Activated CD4-positive, alpha-beta T cell treated with anti-CD3 and anti-CD28 coated beads, Interleukin-2, Interleukin-4, amounts not matched to agents 100 ng/mL and 50 ng/mL, durations not matched to agents 16 hours and 8 hours (primary cell): Measurements from ENCODE around the gene PLXNA2.

Source experiments
- DNase-seq: peaks from one replicate; pipeline ENCODE4 v3.0.0-alpha.2; 2020; ENCODE audit warnings: low spot score

The PLXNA2 gene

GRCh38 chr1:208206092-208206698 is 38.0 kb downstream of the PLXNA2 start:
- no peak for DNase-seq

GRCh38 chr1:208205216-208206013 is 38.8 kb downstream of the PLXNA2 start:
- no peak for DNase-seq

GRCh38 chr1:208204779-208205178 is 39.4 kb downstream of the PLXNA2 start:
- DNase-seq, result no peak

DNA sequence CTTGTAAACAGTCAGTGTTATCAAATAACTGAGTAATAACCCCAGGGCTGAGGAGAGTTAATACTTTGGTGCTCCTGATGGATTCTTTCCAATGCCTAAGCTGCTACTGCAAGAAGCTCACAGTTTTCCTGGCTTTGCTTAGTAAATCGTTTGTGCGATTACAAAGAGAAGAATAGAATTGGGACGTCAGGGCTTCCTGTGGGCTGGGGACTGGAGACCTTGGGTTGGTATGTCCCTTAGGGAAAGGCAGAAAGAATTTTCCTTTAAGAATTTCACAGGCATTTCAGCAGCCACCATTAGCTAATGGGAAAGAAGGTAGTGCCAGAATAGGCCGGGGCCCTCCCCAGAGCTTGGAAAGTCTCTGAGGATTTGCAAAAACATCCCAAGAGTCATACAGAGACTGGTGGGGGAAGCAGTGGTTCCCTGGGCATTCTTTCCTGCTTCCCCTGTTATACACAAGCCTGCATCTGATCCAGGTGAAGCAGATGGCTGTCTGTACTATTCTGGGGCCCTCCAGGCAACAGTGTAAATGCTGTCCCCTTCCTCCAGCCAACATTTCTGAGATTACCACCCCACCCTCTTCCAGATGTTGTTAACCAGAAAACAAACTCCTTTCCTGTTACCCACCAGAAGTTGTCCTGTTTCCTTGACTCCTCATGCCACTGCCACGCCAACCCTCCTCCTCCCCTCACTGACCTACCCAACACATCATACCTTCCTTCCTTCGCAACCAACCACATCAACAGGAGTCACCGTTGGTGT is 40.2 kb downstream of the PLXNA2 start:
- no peak for DNase-seq

GRCh38 chr1:208203127-208203847 is 40.9 kb downstream of the PLXNA2 start:
- no peak for DNase-seq

- DNase-seq, result no peak
Measured at GRCh38 chr1:208202333-208202995, 41.7 kb downstream of the PLXNA2 start.

GRCh38 chr1:208201229-208201628 is 43.0 kb downstream of the PLXNA2 start:
- no peak for DNase-seq

DNA sequence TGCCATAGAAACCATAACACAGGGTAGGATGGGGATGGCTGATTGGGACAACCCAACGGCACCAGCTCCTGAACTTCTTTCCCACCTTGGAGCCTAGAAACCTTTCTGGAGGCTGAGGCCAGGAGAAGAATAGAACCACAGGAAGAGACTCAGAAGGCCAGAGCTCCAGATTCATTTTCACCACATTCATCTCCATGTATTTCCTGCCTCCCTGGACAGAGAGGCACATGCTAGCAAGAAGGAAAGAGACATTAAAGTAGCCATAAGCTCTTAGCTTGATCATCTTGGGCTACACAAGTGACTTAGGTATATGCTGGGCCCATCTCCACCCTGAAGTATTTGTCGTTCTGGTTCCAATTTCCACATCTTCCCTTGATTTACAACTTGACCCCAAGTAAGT is 44.1 kb downstream of the PLXNA2 start:
- DNase-seq, result no peak

DNA sequence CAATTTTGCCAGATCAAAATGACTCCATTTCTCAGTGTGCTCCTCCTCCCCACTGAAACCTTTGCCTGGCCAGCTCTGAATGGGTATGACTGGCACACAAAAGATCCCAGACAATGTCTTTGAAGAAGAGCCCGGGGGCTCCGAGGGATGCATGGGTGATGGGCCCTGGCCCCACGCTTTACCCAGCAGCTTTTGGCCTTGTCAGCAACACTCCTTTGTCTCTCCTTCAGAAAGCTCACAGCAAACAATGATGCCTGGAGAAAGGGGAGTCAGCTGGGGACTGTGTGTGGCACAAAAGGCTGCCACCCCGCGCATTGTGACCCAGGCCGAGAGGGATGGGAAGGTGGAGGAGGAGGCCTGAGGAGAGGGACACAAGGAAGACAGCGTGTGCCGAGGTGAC is 45.9 kb downstream of the PLXNA2 start:
- no peak for DNase-seq

DNA sequence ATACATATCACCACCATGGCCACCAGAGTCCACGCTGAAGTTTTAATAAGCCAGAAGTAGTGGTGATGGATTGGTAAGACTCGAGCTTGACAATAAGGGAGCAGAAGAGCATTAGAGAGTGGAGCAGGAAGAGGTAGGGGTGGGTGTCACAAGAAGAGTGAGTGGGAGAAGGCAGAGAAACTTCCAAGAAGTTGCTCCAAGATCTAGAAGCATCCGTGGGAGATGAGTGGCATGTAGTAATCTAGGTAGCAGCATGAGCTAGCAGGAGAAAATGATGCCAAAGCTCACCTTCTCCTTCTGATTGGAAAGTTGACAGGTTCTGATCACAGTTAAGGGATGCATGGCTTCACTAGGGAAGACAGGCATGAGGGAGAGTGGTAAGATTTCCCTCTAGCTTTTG is 49.2 kb downstream of the PLXNA2 start:
- no peak for DNase-seq

- no peak for DNase-seq
Measured at GRCh38 chr1:208192995-208193394, 51.2 kb downstream of the PLXNA2 start.

DNA sequence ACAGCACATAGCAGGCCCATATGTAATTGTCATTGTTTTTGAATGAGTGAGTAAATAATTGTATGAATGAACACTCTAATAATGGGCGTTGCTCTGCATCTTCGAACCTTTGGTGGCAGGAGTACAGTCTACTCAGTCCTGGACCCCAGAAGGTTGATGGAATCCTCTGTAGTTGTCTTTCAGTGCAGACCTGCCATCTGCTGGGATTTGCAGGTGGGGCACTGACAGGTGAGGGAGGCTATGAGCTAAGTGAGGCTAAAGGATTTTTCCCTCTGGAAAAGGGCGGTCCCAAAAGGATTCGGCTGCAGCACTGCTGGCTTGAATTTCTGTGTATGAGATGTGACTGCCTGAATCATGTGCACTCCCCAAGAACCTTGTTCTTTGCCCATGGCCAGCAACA is 53.4 kb downstream of the PLXNA2 start:
- no peak for DNase-seq

DNA sequence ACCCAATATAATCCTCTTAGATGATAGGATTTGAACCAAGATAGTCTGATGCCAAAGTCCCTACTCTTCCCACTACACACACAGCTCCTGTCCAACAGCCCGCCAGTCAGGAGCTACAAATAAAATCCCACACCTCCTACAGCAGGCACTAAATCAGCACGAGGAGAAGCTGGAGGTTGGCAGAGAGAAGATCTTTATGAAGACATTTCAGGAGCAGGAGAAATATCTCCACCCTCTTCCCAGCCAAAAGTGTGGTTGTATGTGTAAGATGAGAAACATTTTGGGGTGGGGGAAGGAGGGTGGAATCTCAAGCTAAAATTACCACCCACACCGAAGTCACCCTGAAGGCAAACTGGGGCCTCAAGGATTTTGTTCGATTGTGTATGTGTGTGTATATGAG is 54.5 kb downstream of the PLXNA2 start:
- no peak for DNase-seq

DNA sequence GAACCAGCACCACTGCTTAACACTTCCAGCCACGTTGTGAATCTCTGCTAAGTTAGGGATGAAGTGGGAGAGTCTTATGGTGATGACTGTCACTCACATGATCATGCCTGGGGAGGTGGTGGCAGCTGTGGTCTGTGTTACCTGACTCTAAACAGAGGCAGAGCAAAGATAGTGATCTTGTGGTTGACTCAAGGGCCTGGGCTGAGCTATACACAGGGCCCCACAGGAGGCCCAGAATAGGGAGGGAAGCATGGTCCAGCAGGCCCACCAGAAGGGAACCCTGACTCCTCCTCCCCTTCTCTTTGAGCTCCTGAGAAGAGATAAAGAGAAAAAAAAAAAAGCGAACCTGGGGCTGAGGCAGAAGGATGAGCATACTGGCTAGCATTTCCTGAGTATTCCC is 55.0 kb downstream of the PLXNA2 start:
- DNase-seq, result peak; percentile 9

GRCh38 chr1:208188607-208189006 is 55.6 kb downstream of the PLXNA2 start:
- DNase-seq, result no peak

DNA sequence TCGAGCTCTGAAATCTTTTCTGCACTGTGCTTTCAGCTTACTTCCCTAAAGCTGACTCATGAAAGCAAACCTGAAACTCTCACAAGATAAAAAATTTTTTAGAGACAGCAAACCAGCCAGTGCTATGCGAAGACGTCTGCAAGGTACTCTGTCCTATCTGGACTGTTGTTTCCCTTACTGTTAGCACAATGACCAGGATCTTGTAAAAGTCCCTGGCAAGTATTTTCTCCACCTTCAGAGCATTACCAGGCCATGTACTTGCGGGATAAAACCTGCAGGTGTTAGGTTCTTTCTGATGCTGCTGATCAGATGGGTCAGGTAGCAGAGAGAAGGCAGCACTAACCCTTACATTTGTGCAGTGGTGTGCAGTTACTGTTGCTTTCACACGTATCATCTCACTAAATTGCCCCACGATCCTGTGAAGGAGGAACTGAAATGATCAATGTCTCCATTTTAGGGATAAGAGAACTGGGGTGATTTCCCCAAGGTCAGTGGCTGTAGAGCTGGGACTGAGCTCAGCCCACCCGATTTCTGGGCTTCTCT is 56.6 kb downstream of the PLXNA2 start:
- no peak for DNase-seq

- no peak for DNase-seq
Measured at GRCh38 chr1:208185801-208186231, 58.4 kb downstream of the PLXNA2 start.

- no peak for DNase-seq
Measured at GRCh38 chr1:208184966-208185654, 59.1 kb downstream of the PLXNA2 start.

- no peak for DNase-seq
Measured at GRCh38 chr1:208183977-208184911, 59.9 kb downstream of the PLXNA2 start.
